HG02610 (cell line): ENCODE results near the gene MYO7B.
A peak's percentile ranks its signal among the peaks of the same experiment; 100 is the strongest.

Source experiments
- ATAC-seq: cut with Tn5 transposase; IDR thresholded peaks from one replicate; pipeline ENCODE4 v1.9.1; 2021; ENCODE audit warnings: mild to moderate bottlenecking, moderate library complexity; ENCODE audit not compliant: unreplicated experiment

Gene MYO7B

GRCh38 chr2:127623388-127624319, 88.2 kb downstream of the MYO7B start:
- no peak for ATAC-seq

- no peak for ATAC-seq
These were observed 88.9 kb downstream of the MYO7B start for GRCh38 chr2:127624320-127624755.

- no peak for ATAC-seq
These were observed 89.5 kb downstream of the MYO7B start for GRCh38 chr2:127624756-127625571.

- ATAC-seq = no peak
These were observed 90.1 kb downstream of the MYO7B start for GRCh38 chr2:127625572-127625951.

GRCh38 chr2:127626175-127626574, 90.7 kb downstream of the MYO7B start:
- no peak for ATAC-seq

GRCh38 chr2:127626917-127627739, 91.6 kb downstream of the MYO7B start:
- ATAC-seq = no peak

GRCh38 chr2:127627740-127628571, 92.5 kb downstream of the MYO7B start:
- no peak for ATAC-seq

GRCh38 chr2:127628767-127629614, 93.5 kb downstream of the MYO7B start:
- no peak for ATAC-seq

- ATAC-seq = no peak
These were observed 94.2 kb downstream of the MYO7B start for GRCh38 chr2:127629637-127630036.

- ATAC-seq = no peak
These were observed 94.8 kb downstream of the MYO7B start for GRCh38 chr2:127630096-127630863.

GRCh38 chr2:127630864-127631540, 95.5 kb downstream of the MYO7B start:
- no peak for ATAC-seq

- no peak for ATAC-seq
These were observed 96.1 kb downstream of the MYO7B start for GRCh38 chr2:127631541-127631996.

GRCh38 chr2:127631997-127632581, 96.6 kb downstream of the MYO7B start:
- no peak for ATAC-seq

- ATAC-seq = peak; percentile 47
These were observed 97.4 kb downstream of the MYO7B start for GRCh38 chr2:127632592-127633489.

- ATAC-seq = no peak
These were observed 98.1 kb downstream of the MYO7B start for GRCh38 chr2:127633556-127634065.

- ATAC-seq = no peak
These were observed 98.7 kb downstream of the MYO7B start for GRCh38 chr2:127634066-127634617.
